ENCODE results near the gene C20orf204.

The C20orf204 gene

GRCh38 chr20:64056639-64056888, 20.6 kb downstream of the C20orf204 start:
- DNase-seq (ENCODE audit: low spot score) = no peak
- TF ChIP-seq CTCF (IDR thresholded peaks at IDR 0.05; ENCODE audit: extremely low read depth, missing control alignments) = no peak

DNA sequence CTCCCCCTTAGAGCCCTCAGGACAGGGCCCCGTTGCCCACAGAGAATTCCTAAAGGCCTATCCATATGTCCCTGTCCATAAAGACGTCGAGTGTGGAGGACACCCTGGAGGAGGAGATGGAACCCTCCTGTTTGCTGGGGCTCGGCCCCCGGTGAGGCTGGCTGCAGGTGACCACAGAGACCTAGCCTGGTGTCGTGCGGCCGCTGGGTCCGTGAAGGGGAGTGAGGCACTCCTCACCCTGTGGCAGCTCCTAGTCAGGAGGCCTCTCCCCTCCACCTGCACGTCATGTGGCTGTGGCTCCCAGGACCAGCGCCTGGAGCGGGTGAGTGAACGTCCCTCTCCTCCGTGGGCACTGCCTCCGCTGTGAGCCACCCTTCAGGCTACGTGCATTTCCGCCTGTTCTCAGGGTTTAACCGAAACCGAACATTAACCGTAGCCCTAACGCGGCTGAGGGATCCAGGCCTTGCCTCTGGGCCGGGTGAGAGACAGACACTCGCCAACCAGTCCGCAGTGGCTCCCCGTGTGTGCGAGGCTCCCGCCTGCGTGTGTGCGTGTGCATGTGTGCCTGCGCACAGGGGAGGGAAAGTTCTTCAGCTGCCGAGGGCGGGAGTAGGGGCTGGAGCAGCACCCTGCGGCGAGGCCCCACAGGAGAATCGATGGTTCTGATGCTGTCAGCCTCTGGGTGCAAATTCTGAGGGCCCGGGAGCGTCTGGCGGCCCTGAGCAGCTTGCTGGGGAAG, 21.1 kb downstream of the C20orf204 start:
- DNase-seq (ENCODE audit: low spot score) = no peak
- no peak for TF ChIP-seq CTCF (IDR thresholded peaks at IDR 0.05; ENCODE audit: extremely low read depth, missing control alignments)

- peak; percentile 88 for TF ChIP-seq CTCF (IDR thresholded peaks at IDR 0.05; ENCODE audit: extremely low read depth, missing control alignments)
- DNase-seq (ENCODE audit: low spot score) = peak; percentile 90
Observed at GRCh38 chr20:64057628-64058498, 21.9 kb downstream of the C20orf204 start.

DNA sequence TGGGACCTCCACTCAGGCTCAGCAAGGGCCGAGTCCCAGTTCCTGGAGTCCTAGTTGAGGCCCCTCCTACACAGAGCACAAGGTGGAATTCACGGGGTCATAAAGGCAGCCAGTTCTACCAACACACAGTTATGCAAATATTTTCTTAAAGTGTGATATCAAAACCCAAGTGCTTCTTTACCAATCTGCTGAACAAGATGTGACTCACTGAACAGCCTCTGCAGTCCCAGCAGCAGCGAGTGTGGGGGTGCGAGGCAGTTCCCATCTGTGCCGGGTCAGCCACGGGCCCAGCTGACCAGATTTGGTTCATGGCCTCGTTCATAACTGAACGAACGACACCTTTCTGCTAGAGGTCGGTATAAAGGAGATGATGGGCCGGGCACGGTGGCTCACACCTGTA, 22.6 kb downstream of the C20orf204 start:
- no peak for DNase-seq (ENCODE audit: low spot score)
- no peak for TF ChIP-seq CTCF (IDR thresholded peaks at IDR 0.05; ENCODE audit: extremely low read depth, missing control alignments)

DNA sequence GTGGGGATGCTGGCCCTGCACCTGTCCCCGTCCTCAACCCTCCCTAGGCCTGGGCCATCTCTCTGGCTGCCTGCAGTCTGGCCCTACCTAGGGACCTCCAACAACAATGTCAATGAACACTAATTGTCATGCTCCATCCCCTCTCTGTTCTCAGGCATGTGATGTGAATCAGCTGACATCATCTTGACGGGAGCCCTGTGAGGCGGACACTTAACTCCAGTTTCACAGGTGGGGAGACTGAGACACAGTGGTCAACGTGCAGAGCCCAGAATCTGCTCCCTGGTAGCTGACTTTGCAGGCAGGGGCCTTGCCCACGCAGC, 26.3 kb downstream of the C20orf204 start:
- no peak for TF ChIP-seq CTCF (IDR thresholded peaks at IDR 0.05; ENCODE audit: extremely low read depth, missing control alignments)
- DNase-seq (ENCODE audit: low spot score) = no peak

DNA sequence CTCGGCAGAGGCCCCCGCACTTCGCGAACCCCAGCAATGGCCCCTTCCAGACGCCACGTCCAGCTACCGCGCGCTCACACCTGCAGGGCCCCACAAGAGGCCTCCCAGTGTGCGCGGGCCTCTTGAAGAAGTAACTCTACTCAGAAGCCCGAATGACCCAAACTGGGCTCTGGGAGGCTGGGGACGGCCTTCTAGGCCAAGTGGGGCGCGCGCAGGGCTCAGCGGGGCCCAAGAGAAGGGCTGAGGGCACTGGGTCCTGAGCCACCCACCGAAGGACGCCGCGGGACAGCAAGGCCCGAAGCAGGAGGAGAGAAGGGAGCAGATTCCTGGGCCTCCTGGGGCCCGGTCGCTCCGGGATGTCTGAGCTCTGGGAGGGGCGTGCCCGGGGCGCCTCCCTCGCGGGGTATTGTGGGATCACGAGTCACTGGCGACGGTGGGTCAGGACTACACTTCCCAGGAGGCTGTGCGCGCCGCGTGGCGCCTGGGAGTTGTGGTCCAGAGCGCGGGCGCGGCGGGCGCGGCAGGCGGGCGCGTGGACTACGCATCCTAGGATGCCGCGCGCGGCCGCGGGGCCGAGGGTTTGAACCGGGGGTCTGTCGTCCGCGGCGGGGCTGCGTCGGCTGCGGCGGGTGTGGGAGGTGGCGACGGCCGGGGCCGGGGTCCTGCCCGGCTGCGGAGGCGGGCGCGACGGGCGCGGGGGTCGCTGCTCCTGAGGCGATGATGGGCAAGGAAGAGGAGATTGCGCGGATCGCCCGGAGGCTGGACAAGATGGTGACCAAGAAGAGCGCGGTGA, 26.8 kb downstream of the C20orf204 start, which contains the start of gene TCEA2:
Gene TCEA2, plus strand, starts transcription at position 603 of the 793 bp plus-strand sequence. Its CDS starts 115 bp downstream, at position 718.
- DNase-seq (ENCODE audit: low spot score) = peak; percentile 98
- no peak for TF ChIP-seq CTCF (IDR thresholded peaks at IDR 0.05; ENCODE audit: extremely low read depth, missing control alignments)
